Endothelial cell of umbilical vein (primary cell): Measurements from ENCODE around the gene FOXP1. TPM values are rescaled to one million over a fixed set of nuclear protein-coding genes. Genes with fewer than 3 reads are reported as not detected.

Experiments used
- BruUV-seq: library from RNA; stranded (reverse); fragments of 400-500 nt; replicated peaks from 2 replicates; lab custom pipeline; 2021; lab: Mats Ljungman, UMichigan
- CTCF ChIA-PET: fragments of 300-600, 350-600 bp; sonication (Branson Sonifier 250); formaldehyde crosslinking; loops from one replicate; lab custom pipeline; 2021; ENCODE audit warnings: antibody characterized with exemption, inconsistent platforms; lab: Charles Lee
- POLR2A ChIA-PET: fragments of 300-600, 350-600 bp; sonication (Branson Sonifier 250); formaldehyde crosslinking; loops from one replicate; lab custom pipeline; 2021; ENCODE audit warnings: antibody characterized with exemption, inconsistent platforms; lab: Charles Lee
- DNase-seq: peaks from one replicate; pipeline ENCODE4 v3.0.0-alpha.2; 2011; ENCODE audit warnings: low read depth, low spot score
- FAIRE-seq: peaks from 2 replicates; lab custom pipeline; 2011; peaks lifted over from hg19 to GRCh38; lab: Jason Lieb, UNC
- H2AFZ ChIP-seq: 2 replicates; pipeline ENCODE4 v1.6.0; 2012; ENCODE audit warnings: low read depth, low read length, control low read depth, inconsistent platforms
- H3K27ac ChIP-seq: 2 replicates; pipeline ENCODE4 v1.5.1; 2011; ENCODE audit warnings: low read depth, mild to moderate bottlenecking, control low read depth, low read length, moderate library complexity; ENCODE audit not compliant: insufficient read depth
- H3K27me3 ChIP-seq, 2 experiments: 2 replicates each; pipeline versions ENCODE4 v1.6.0 to v1.6.1; 2011; ENCODE audit warnings: low read length in 2 of 2, mixed read lengths in 1 of 2; ENCODE audit not compliant: control insufficient read depth in 2 of 2, insufficient read depth in 2 of 2
- H3K36me3 ChIP-seq, 2 experiments: 2 replicates in 1 of 2; 3 replicates in 1 of 2; pipeline ENCODE4 v1.5.1; 2011; ENCODE audit warnings: low read length in 2 of 2, mild to moderate bottlenecking in 1 of 2, moderate library complexity in 1 of 2; ENCODE audit not compliant: control insufficient read depth in 2 of 2, insufficient read depth in 2 of 2; ENCODE audit errors: extremely low read depth in 1 of 2
- H3K4me1 ChIP-seq: 3 replicates; pipeline ENCODE4 v1.5.1; 2011; ENCODE audit warnings: mild to moderate bottlenecking, low read length; ENCODE audit not compliant: control insufficient read depth, insufficient read depth; ENCODE audit errors: extremely low read depth
- H3K4me2 ChIP-seq: 2 replicates; pipeline ENCODE4 v1.6.1; 2011; ENCODE audit warnings: low read length, control low read depth, mixed read lengths; ENCODE audit not compliant: insufficient read depth
- H3K4me3 ChIP-seq, 3 experiments: fragments of 200-600 bp in 1 of 3; sonication (generic), shearing (Covaris generic) in 1 of 3; replicated peaks in 1 of 3; 2 replicates each; pipeline ENCODE4 v1.5.1; 2011 to 2016; ENCODE audit warnings: control low read depth in 3 of 3, low read length in 3 of 3, mild to moderate bottlenecking in 2 of 3, inconsistent platforms in 1 of 3, low read depth in 1 of 3, moderate library complexity in 1 of 3; ENCODE audit not compliant: insufficient read depth in 1 of 3
- H3K79me2 ChIP-seq: 2 replicates; pipeline ENCODE4 v1.6.0; 2012; ENCODE audit warnings: low read length, inconsistent platforms; ENCODE audit not compliant: control insufficient read depth, insufficient read depth
- H3K9ac ChIP-seq: replicated peaks from 2 replicates; pipeline ENCODE3; 2011; ENCODE audit warnings: low read length, control low read depth; ENCODE audit not compliant: insufficient read depth; ENCODE audit errors: extremely low read depth
- H3K9me1 ChIP-seq: replicated peaks from 3 replicates; pipeline ENCODE4 v1.6.0; 2011; ENCODE audit warnings: mild to moderate bottlenecking, low read length; ENCODE audit not compliant: control insufficient read depth, insufficient read depth; ENCODE audit errors: extremely low read depth
- H3K9me3 ChIP-seq: replicated peaks from 2 replicates; pipeline ENCODE4 v1.5.1; 2012; ENCODE audit warnings: low read length, inconsistent platforms; ENCODE audit not compliant: control insufficient read depth, insufficient read depth
- H4K20me1 ChIP-seq: replicated peaks from 2 replicates; pipeline ENCODE3; 2011; ENCODE audit warnings: mild to moderate bottlenecking, low read length; ENCODE audit not compliant: control insufficient read depth, insufficient read depth; ENCODE audit errors: extremely low read depth
- EZH2 ChIP-seq: IDR thresholded peaks from 2 replicates; pipeline ENCODE4 v1.6.1; 2012; ENCODE audit warnings: borderline replicate concordance, low read depth, mild to moderate bottlenecking, moderate library complexity, low read length, inconsistent platforms; ENCODE audit not compliant: severe bottlenecking
- FOS ChIP-seq: IDR thresholded peaks from 2 replicates; pipeline ENCODE4 v1.6.1; 2011; ENCODE audit warnings: mild to moderate bottlenecking, low read length, moderate library complexity, borderline replicate concordance; ENCODE audit not compliant: insufficient read depth
- GATA2 ChIP-seq: IDR thresholded peaks from 2 replicates; pipeline ENCODE4 v1.7.0; 2011; ENCODE audit warnings: low read depth, mild to moderate bottlenecking, moderate library complexity, mixed read lengths, low read length; ENCODE audit not compliant: insufficient read length, insufficient read depth
- JUN ChIP-seq: IDR thresholded peaks from 2 replicates; pipeline ENCODE4 v1.6.1; 2011; ENCODE audit warnings: borderline replicate concordance, low read depth; ENCODE audit not compliant: insufficient read length, insufficient read depth
- MAX ChIP-seq: IDR thresholded peaks from 2 replicates; pipeline ENCODE4 v1.6.1; 2011; ENCODE audit not compliant: insufficient read depth, insufficient read length
- MYC ChIP-seq: IDR thresholded peaks from one replicate; pipeline ENCODE4 v1.6.1; 2011; ENCODE audit warnings: mild to moderate bottlenecking, low read depth, low read length
- POLR2A ChIP-seq: IDR thresholded peaks from 2 replicates; pipeline ENCODE4 v1.6.1; 2012; ENCODE audit warnings: low read depth, mild to moderate bottlenecking, control low read depth, low read length
- POLR2AphosphoS5 ChIP-seq: IDR thresholded peaks from 2 replicates; pipeline ENCODE4 v1.6.1; 2012; ENCODE audit warnings: low read depth, mild to moderate bottlenecking, control low read depth, low read length, moderate library complexity; ENCODE audit not compliant: insufficient read depth
- dilution Hi-C: fragments of 300-500 bp; cut with MboI; formaldehyde crosslinking; loops from one replicate; pipeline ENCODE4 v1.15.0; 2019; ENCODE audit warnings: low sequenced_read_pairs; ENCODE audit not compliant: extremely low pct_ligation_motif_present
- intact Hi-C: fragments of 100-400 bp; cut with micrococcal nuclease; formaldehyde crosslinking; loops from one replicate; pipeline ENCODE4 v1.10.0; 2022
- polyA plus RNA-seq, 4 experiments: library from polyadenylated mRNA; depleted of rRNA in 3 of 4; stranded (reverse) in 3 of 4; unstranded in 1 of 4; fragments of >200 nt; gene quantifications; 2 replicates each; pipeline versions ENCODE4 v1.2.1 to v1.2.3, GENCODE V29; 2011 to 2012; ENCODE audit warnings: missing spikeins in 1 of 4
- total RNA-seq: library from RNA; stranded (reverse); gene quantifications from 2 replicates; pipeline ENCODE4 v1.2.3, GENCODE V29; 2021
- TF ChIP-seq, protein P1 (sequence below), 2 donors: IDR thresholded peaks; 1 replicate in 1 of 2; 2 replicates in 1 of 2; pipeline ENCODE4 v1.5.1; 2011; ENCODE audit warnings: low read length in 2 of 2, mild to moderate bottlenecking in 2 of 2, moderate library complexity in 2 of 2, control low read depth in 1 of 2, inconsistent platforms in 1 of 2, low read depth in 1 of 2; ENCODE audit not compliant: insufficient read depth in 1 of 2; ENCODE audit errors: extremely low read depth in 1 of 2

The FOXP1 gene
- total and polyA plus RNA-seq, 2 donors (not counting 3 experiments of a cell fraction or from before 2014, with no cell fraction given), result 41.0 to 107 TPM

GRCh38 chr3:71076361-71077002 is 507.0 kb downstream of the FOXP1 start:
- no peak for FAIRE-seq
- ChIA-PET CTCF (interaction anchor here (1.1 to 2.5 kb wide), 4 partner anchors 8 to 526 kb away, joined by 3 to 7 read pairs (median 4); no protein-coding TSS in a partner anchor), POLR2A (no interaction called here)
- BruUV-seq, result no TSS peak
- no peaks in the 10 kb centered on the region for H3K27me3 ChIP-seq
- intact Hi-C loops (loop anchor here (10.0 kb wide), 1 partner anchor 1612 kb away; no protein-coding TSS in a partner anchor), dilution Hi-C loops (no loop called here)
- H3K36me3 ChIP-seq, result no peaks in the 10 kb centered on the region
- H3K79me2 ChIP-seq, result no peaks in the 10 kb centered on the region
- H4K20me1 ChIP-seq, result no peaks in the 10 kb centered on the region
- no peak overlapping the region for H3K9ac ChIP-seq
- H3K27ac ChIP-seq, result no peak overlapping the region
- H2AFZ ChIP-seq, result no peak overlapping the region
- no peaks in the 10 kb centered on the region for H3K9me3 ChIP-seq
- TF ChIP-seq MYC (no peak), FOS (no peak), EZH2 (no peak), JUN (no peak), MAX (no peak), POLR2A (no peak), POLR2AphosphoS5 (no peak), GATA2 (no peak)
- TF ChIP-seq, protein P1, sequence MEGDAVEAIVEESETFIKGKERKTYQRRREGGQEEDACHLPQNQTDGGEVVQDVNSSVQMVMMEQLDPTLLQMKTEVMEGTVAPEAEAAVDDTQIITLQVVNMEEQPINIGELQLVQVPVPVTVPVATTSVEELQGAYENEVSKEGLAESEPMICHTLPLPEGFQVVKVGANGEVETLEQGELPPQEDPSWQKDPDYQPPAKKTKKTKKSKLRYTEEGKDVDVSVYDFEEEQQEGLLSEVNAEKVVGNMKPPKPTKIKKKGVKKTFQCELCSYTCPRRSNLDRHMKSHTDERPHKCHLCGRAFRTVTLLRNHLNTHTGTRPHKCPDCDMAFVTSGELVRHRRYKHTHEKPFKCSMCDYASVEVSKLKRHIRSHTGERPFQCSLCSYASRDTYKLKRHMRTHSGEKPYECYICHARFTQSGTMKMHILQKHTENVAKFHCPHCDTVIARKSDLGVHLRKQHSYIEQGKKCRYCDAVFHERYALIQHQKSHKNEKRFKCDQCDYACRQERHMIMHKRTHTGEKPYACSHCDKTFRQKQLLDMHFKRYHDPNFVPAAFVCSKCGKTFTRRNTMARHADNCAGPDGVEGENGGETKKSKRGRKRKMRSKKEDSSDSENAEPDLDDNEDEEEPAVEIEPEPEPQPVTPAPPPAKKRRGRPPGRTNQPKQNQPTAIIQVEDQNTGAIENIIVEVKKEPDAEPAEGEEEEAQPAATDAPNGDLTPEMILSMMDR (IDR thresholded peaks at IDR 0.05; ENCODE audit: extremely low read depth in 1 of 2, insufficient read depth in 1 of 2, low read depth in 1 of 2, low read length in 2 of 2), result no peak
- H3K4me3 ChIP-seq, result no peak overlapping the region
- peaks cover 15% of the 10 kb centered on the region for H3K4me1 ChIP-seq
- no peak for DNase-seq
- no peak overlapping the region for H3K4me2 ChIP-seq
- no peaks in the 10 kb centered on the region for H3K9me1 ChIP-seq
